Mesenchymal stem cell (in vitro differentiated cells and primary cell): ENCODE measurements around the gene MRPL39.
A peak's percentile ranks its signal among the peaks of the same experiment; 100 is the strongest.

Source experiments
- DNase-seq: peaks from one replicate; pipeline ENCODE4 v3.0.0-alpha.2; 2013
- H2AFZ ChIP-seq: one replicate; pipeline ENCODE4 v1.6.1; 2013; ENCODE audit warnings: low read depth, mild to moderate bottlenecking, control low read depth, inconsistent platforms, low read length, moderate library complexity
- H2AK5ac ChIP-seq: 2 replicates; pipeline ENCODE4 v1.6.1; 2013; ENCODE audit warnings: low read length, moderate library complexity, mild to moderate bottlenecking, inconsistent platforms; ENCODE audit not compliant: severe bottlenecking
- H2BK120ac ChIP-seq: one replicate; pipeline ENCODE4 v1.6.1; 2013; ENCODE audit warnings: low read depth, mild to moderate bottlenecking, inconsistent platforms, low read length, moderate library complexity
- H2BK12ac ChIP-seq, 2 experiments: one replicate each; pipeline ENCODE4 v1.6.1; 2013; ENCODE audit warnings: inconsistent platforms in 2 of 2, low read length in 2 of 2, mild to moderate bottlenecking in 2 of 2, moderate library complexity in 2 of 2, control low read depth in 1 of 2
- H2BK15ac ChIP-seq: one replicate; pipeline ENCODE4 v1.6.1; 2013; ENCODE audit warnings: mild to moderate bottlenecking, low read depth, inconsistent platforms; ENCODE audit not compliant: poor library complexity, severe bottlenecking
- H2BK5ac ChIP-seq: 2 replicates; pipeline ENCODE4 v1.6.1; 2013; ENCODE audit warnings: low read depth, mild to moderate bottlenecking, low read length, control low read depth, inconsistent platforms; ENCODE audit not compliant: poor library complexity, severe bottlenecking
- H3K14ac ChIP-seq, 2 experiments: one replicate each; pipeline ENCODE4 v1.6.1; 2013; ENCODE audit warnings: inconsistent platforms in 2 of 2, low read length in 2 of 2, control low read depth in 1 of 2, mild to moderate bottlenecking in 1 of 2, moderate library complexity in 1 of 2
- H3K18ac ChIP-seq, 2 experiments: one replicate each; pipeline ENCODE4 v1.6.1; 2013; ENCODE audit warnings: inconsistent platforms in 2 of 2, low read length in 2 of 2, control low read depth in 1 of 2, low read depth in 1 of 2, mild to moderate bottlenecking in 1 of 2
- H3K23ac ChIP-seq, 2 experiments: one replicate each; pipeline ENCODE4 v1.6.1; 2013; ENCODE audit warnings: inconsistent platforms in 2 of 2, low read length in 2 of 2, mild to moderate bottlenecking in 2 of 2, moderate library complexity in 2 of 2, control low read depth in 1 of 2
- H3K27ac ChIP-seq: 2 replicates; pipeline ENCODE4 v1.5.1; 2013; ENCODE audit warnings: mild to moderate bottlenecking, moderate library complexity, low read length, control low read depth, inconsistent platforms; ENCODE audit not compliant: poor library complexity, severe bottlenecking
- H3K27me3 ChIP-seq, 2 experiments: 2 replicates each; pipeline versions ENCODE4 v1.6.1 to v1.7.0; 2013; ENCODE audit warnings: low read length in 2 of 2, mild to moderate bottlenecking in 2 of 2, moderate library complexity in 2 of 2, control low read depth in 1 of 2, inconsistent platforms in 1 of 2; ENCODE audit not compliant: control insufficient read depth in 1 of 2, insufficient read depth in 1 of 2
- H3K36me3 ChIP-seq, 2 experiments: 2 replicates each; pipeline versions ENCODE4 v1.6.1 to v1.7.0; 2013; ENCODE audit warnings: low read length in 2 of 2, control low read depth in 1 of 2, inconsistent platforms in 1 of 2, low read depth in 1 of 2, mild to moderate bottlenecking in 1 of 2; ENCODE audit not compliant: insufficient read depth in 2 of 2, control insufficient read depth in 1 of 2
- H3K4ac ChIP-seq, 2 experiments: one replicate each; pipeline ENCODE4 v1.6.1; 2013; ENCODE audit warnings: inconsistent platforms in 2 of 2, low read length in 2 of 2, mild to moderate bottlenecking in 2 of 2, moderate library complexity in 2 of 2, control low read depth in 1 of 2, low read depth in 1 of 2
- H3K4me1 ChIP-seq: 2 replicates; pipeline ENCODE4 v1.6.1; 2013; ENCODE audit warnings: low read depth, low read length, control low read depth; ENCODE audit not compliant: control insufficient read depth, insufficient read depth
- H3K4me2 ChIP-seq: 2 replicates; pipeline ENCODE4 v1.6.1; 2013; ENCODE audit warnings: low read length, mild to moderate bottlenecking, inconsistent platforms; ENCODE audit not compliant: poor library complexity, severe bottlenecking
- H3K4me3 ChIP-seq, 2 experiments: 2 replicates each; pipeline versions ENCODE4 v1.5.1 to v1.7.0; 2013; ENCODE audit warnings: low read length in 2 of 2, mild to moderate bottlenecking in 2 of 2, control low read depth in 1 of 2, low read depth in 1 of 2; ENCODE audit not compliant: insufficient read depth in 1 of 2
- H3K79me1 ChIP-seq: replicated peaks from 2 replicates; pipeline ENCODE4 v1.6.1; 2013; ENCODE audit warnings: mild to moderate bottlenecking, control low read depth, low read length, inconsistent platforms; ENCODE audit not compliant: poor library complexity, severe bottlenecking
- H3K9ac ChIP-seq: 2 replicates; pipeline ENCODE4 v1.7.0; 2013; ENCODE audit warnings: mild to moderate bottlenecking, low read length, moderate library complexity
- H3K9me3 ChIP-seq: 2 replicates; pipeline ENCODE4 v1.7.0; 2013; ENCODE audit warnings: mild to moderate bottlenecking, low read length; ENCODE audit not compliant: control insufficient read depth
- H4K8ac ChIP-seq: one replicate; pipeline ENCODE4 v1.6.1; 2013; ENCODE audit warnings: inconsistent platforms, mild to moderate bottlenecking, low read length, moderate library complexity
- H4K91ac ChIP-seq: one replicate; pipeline ENCODE4 v1.6.1; 2013; ENCODE audit warnings: mild to moderate bottlenecking, low read length, inconsistent platforms
- WGBS: methylation state at CpG from one replicate; pipeline ENCODE4 v1.1.7; 2013; ENCODE audit warnings: mixed read lengths; 5-methylcytosine and 5-hydroxymethylcytosine counted together

MRPL39 gene

DNA sequence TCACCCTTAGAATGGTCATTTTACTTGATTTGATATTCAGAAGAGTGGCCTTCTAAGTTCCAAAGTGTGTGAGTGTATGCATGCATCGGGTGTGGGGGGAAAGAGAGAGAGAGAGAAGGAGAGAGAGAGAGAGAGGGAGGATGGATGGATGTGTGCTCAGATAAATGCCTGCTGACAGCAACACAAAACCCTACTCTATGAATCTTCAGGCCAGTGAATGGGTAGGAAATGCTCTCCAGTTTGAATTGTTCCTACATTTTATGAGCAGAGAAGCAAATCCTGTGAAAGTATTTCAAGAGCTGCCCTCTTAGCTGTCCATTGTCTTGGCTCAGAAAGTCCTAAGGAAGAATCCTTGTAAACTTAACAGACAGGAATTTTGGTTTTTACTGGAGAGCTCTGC lies 39.2 kb upstream of the MRPL39 start:
- H2AFZ ChIP-seq, result no peak overlapping the region
- no peak overlapping the region for H4K8ac ChIP-seq
- no peaks in the 10 kb centered on the region for H3K9me3 ChIP-seq
- H2BK5ac ChIP-seq, result no peak overlapping the region
- no peak overlapping the region for H3K14ac ChIP-seq
- no peak overlapping the region for H2BK12ac ChIP-seq
- no peaks in the 10 kb centered on the region for H3K27me3 ChIP-seq
- H2AK5ac ChIP-seq, result no peak overlapping the region
- no peak for DNase-seq
- WGBS, result 60% methylated on average over 1 of the region's 1 CpG
- H3K18ac ChIP-seq, result no peak overlapping the region
- H3K4ac ChIP-seq, result no peak overlapping the region
- H3K4me2 ChIP-seq, result no peak overlapping the region
- no peak overlapping the region for H3K27ac ChIP-seq
- H2BK120ac ChIP-seq, result no peak overlapping the region
- H3K4me3 ChIP-seq, result no peak overlapping the region
- no peaks in the 10 kb centered on the region for H3K36me3 ChIP-seq
- H3K9ac ChIP-seq, result no peak overlapping the region
- no peaks in the 10 kb centered on the region for H3K79me1 ChIP-seq
- H2BK15ac ChIP-seq, result no peak overlapping the region
- H3K4me1 ChIP-seq, result no peaks in the 10 kb centered on the region
- H3K23ac ChIP-seq, result no peak overlapping the region
- H4K91ac ChIP-seq, result no peak overlapping the region

DNA sequence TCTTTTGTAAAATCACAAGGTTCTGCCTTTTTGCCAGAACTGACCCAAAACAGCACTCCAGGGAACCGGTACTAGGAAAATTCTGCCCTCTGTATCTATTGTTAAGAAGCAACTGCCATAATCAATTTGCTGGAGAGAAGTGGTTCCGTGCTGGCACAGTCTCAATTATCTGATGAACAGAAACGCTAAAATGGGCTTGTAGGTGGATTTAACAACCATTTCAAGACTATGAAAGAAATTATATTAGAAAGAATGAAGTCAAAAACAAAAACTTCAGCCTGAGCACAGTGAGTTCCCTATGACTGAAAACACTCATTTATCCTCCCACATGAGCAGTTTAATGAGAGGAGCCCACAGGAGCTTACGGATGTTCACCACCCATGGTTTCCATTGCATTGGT lies 36.2 kb upstream of the MRPL39 start:
- no peak overlapping the region for H3K14ac ChIP-seq
- H4K91ac ChIP-seq, result no peak overlapping the region
- no peak overlapping the region for H3K23ac ChIP-seq
- no peak overlapping the region for H4K8ac ChIP-seq
- no peak overlapping the region for H2AK5ac ChIP-seq
- no peak overlapping the region for H2AFZ ChIP-seq
- no peak overlapping the region for H2BK15ac ChIP-seq
- H2BK12ac ChIP-seq, result no peak overlapping the region
- peaks cover 0 to 10% of the 10 kb centered on the region in 2 experiments for H3K27me3 ChIP-seq
- no peak overlapping the region for H3K4ac ChIP-seq
- H3K9me3 ChIP-seq, result no peaks in the 10 kb centered on the region
- no peak overlapping the region for H3K4me3 ChIP-seq
- H3K9ac ChIP-seq, result no peak overlapping the region
- H2BK5ac ChIP-seq, result no peak overlapping the region
- H3K4me1 ChIP-seq, result peaks cover 8% of the 10 kb centered on the region
- H3K36me3 ChIP-seq, result no peaks in the 10 kb centered on the region
- H3K79me1 ChIP-seq, result no peaks in the 10 kb centered on the region
- H3K27ac ChIP-seq, result no peak overlapping the region
- 100% methylated on average over 1 of the region's 4 CpGs for WGBS
- DNase-seq, result no peak
- H3K4me2 ChIP-seq, result no peak overlapping the region
- no peak overlapping the region for H3K18ac ChIP-seq
- no peak overlapping the region for H2BK120ac ChIP-seq

DNA sequence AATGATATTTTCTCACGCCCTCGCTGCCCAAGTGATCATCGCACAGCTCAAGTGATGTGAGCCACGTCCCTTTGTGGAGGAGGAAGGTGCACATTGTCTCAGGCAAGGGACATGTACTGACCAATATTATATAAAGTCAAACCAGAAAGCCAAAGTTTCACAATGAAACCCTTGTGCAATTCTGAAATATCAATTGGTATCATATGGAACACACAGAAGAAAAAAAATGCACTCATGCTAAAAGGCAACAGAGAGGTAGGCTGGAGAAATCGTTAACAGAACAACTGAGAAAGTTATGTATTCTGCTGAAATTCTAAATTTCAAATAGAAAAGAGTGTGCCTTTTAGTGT lies 33.6 kb upstream of the MRPL39 start:
- Histone ChIP-seq H2AK5ac (no peak overlapping the region), H2BK120ac (no peak overlapping the region), H3K79me1 (no peaks in the 10 kb centered on the region), H3K9me3 (no peaks in the 10 kb centered on the region), H3K36me3 (no peaks in the 10 kb centered on the region), H3K27ac (no peak overlapping the region), H4K91ac (no peak overlapping the region), H2AFZ (no peak overlapping the region), H3K4ac (no peak overlapping the region), H3K4me1 (peaks cover 8% of the 10 kb centered on the region), H3K18ac (no peak overlapping the region), H3K4me2 (no peak overlapping the region), H2BK5ac (no peak overlapping the region), H3K14ac (no peak overlapping the region), H3K4me3 (peak overlapping the region in 1 of 2 experiments; percentile 83), H3K23ac (no peak overlapping the region), H2BK12ac (no peak overlapping the region), H3K27me3 (peaks cover 0 to 15% of the 10 kb centered on the region in 2 experiments), H3K9ac (peak overlapping the region; percentile 75), H4K8ac (no peak overlapping the region), H2BK15ac (no peak overlapping the region)
- no CpG with 5 or more reads among the region's 5 CpGs for WGBS
- DNase-seq, result no peak

DNA sequence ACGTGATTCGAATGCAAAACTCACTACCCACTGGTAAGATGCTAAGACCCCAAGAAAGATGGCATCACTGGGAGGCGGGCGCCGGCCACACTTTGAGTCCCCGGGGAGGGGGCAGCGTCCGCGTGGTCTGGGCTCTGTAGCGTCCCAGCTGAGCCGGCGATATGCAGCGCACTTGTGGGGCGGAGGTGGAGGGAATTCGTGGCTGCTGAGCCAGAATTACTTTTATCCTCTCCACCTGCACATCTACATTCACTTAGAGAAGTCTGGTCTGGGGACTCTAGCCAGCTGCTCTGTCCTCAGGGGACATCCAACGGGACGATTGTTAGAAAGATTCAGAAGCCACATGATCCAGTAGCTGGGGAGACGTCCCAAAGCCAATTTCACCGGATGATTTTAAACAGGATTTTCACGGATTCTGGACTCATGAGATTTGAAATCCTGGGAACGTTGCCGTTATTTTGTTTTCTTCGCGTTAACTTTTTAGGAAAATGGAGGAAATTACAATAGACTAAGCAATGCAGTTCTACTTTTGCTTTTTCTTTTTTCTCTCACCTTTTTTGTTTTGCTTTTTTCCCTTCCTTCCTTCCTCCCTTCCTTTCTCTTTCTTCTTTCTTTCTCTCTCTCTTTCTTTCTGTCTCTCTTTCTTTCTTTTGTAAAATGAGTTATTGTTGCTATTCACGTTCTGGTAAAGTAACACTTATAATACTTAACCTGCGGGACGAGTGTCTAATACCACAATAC lies 33.1 kb upstream of the MRPL39 start:
- 7% methylated on average over 20 of the region's 27 CpGs for WGBS
- Histone ChIP-seq H3K9me3 (no peaks in the 10 kb centered on the region), H3K27ac (no peak overlapping the region), H2BK5ac (no peak overlapping the region), H2BK15ac (no peak overlapping the region), H2AK5ac (no peak overlapping the region), H4K91ac (no peak overlapping the region), H3K23ac (no peak overlapping the region), H2BK120ac (no peak overlapping the region), H2AFZ (no peak overlapping the region), H3K4me3 (peak overlapping the region in 1 of 2 experiments; percentile 83), H3K27me3 (peaks cover 0 to 15% of the 10 kb centered on the region in 2 experiments), H3K4me2 (peak overlapping the region; percentile 90), H3K36me3 (no peaks in the 10 kb centered on the region), H4K8ac (no peak overlapping the region), H3K14ac (no peak overlapping the region), H2BK12ac (no peak overlapping the region), H3K4ac (no peak overlapping the region), H3K4me1 (peaks cover 8% of the 10 kb centered on the region), H3K79me1 (no peaks in the 10 kb centered on the region), H3K18ac (no peak overlapping the region), H3K9ac (peak overlapping the region; percentile 75)
- DNase-seq, result peak; percentile 3
